GM18517 (cell line): ENCODE data around the gene ORAI1.
"Not testable (repeated sequence)": the region's sequence is repeated elsewhere in the genome, so short reads cannot be mapped to it uniquely, and the experiment has no call there.

ENCODE experiments used
- ATAC-seq: cut with Tn5 transposase; IDR thresholded peaks from one replicate; pipeline ENCODE4 v1.9.1; 2021; ENCODE audit warnings: mild to moderate bottlenecking, moderate library complexity; ENCODE audit not compliant: unreplicated experiment

Gene ORAI1

GRCh38 chr12:121603581-121603980, 22.7 kb upstream of the ORAI1 start:
- no peak for ATAC-seq

- ATAC-seq = no peak
These were observed 18.0 kb upstream of the ORAI1 start for GRCh38 chr12:121608301-121608700.

- ATAC-seq = no peak
These were observed 15.8 kb upstream of the ORAI1 start for GRCh38 chr12:121610239-121611149.

GRCh38 chr12:121611306-121611705, 15.0 kb upstream of the ORAI1 start:
- ATAC-seq = no peak

GRCh38 chr12:121613462-121613861, 12.9 kb upstream of the ORAI1 start:
- ATAC-seq = no peak

GRCh38 chr12:121614872-121615467, 11.4 kb upstream of the ORAI1 start:
- no peak for ATAC-seq

GRCh38 chr12:121618659-121619233, 7.6 kb upstream of the ORAI1 start:
- no peak for ATAC-seq

- no peak for ATAC-seq
These were observed 5.9 kb upstream of the ORAI1 start for GRCh38 chr12:121620333-121620891.

- ATAC-seq = peak; percentile 35
These were observed 717 bp downstream of the ORAI1 start for GRCh38 chr12:121626853-121627640.

- ATAC-seq = no peak
These were observed 1.7 kb downstream of the ORAI1 start for GRCh38 chr12:121628037-121628436.

- no peak for ATAC-seq
These were observed 2.2 kb downstream of the ORAI1 start for GRCh38 chr12:121628536-121628935.

GRCh38 chr12:121630791-121631355, 4.5 kb downstream of the ORAI1 start:
- no peak for ATAC-seq

- ATAC-seq = no peak
These were observed 6.0 kb downstream of the ORAI1 start for GRCh38 chr12:121632069-121632970.

- ATAC-seq = not testable (repeated sequence)
These were observed 7.5 kb downstream of the ORAI1 start for GRCh38 chr12:121633833-121634196.

GRCh38 chr12:121634836-121635235, 8.5 kb downstream of the ORAI1 start:
- no peak for ATAC-seq

- ATAC-seq = no peak
These were observed 11.0 kb downstream of the ORAI1 start for GRCh38 chr12:121637231-121637914.

- ATAC-seq = no peak
These were observed 12.2 kb downstream of the ORAI1 start for GRCh38 chr12:121638298-121639202.

GRCh38 chr12:121641343-121641630, 15.0 kb downstream of the ORAI1 start:
- no peak for ATAC-seq
